H1 (cell line): ENCODE results near the gene CEP350.

Experiments used
- CBX5 ChIP-seq: fragments of 300-800, 300-1000 bp; sonication (generic); IDR thresholded peaks from 2 replicates; pipeline ENCODE4 v1.7.1; 2016; ENCODE audit warnings: antibody characterized with exemption, low read length, low read depth
- CTCF ChIP-seq, 3 experiments: IDR thresholded peaks; 1 replicate in 2 of 3; 2 replicates in 1 of 3; pipeline versions ENCODE4 v1.5.1 to v1.6.1; 2011; ENCODE audit warnings: low read length in 3 of 3, mild to moderate bottlenecking in 3 of 3, inconsistent platforms in 2 of 3, low read depth in 1 of 3, moderate library complexity in 1 of 3; ENCODE audit not compliant: insufficient read depth in 1 of 3; ENCODE audit errors: control extremely low read depth in 1 of 3
- EZH2 ChIP-seq: fragments of 200-600 bp; sonication (generic); IDR thresholded peaks from 2 replicates; pipeline ENCODE4 v1.7.1; 2012; ENCODE audit warnings: low read depth, mild to moderate bottlenecking, moderate library complexity, low read length, inconsistent platforms; ENCODE audit not compliant: severe bottlenecking
- POLR2A ChIP-seq, 2 experiments: IDR thresholded peaks; 1 replicate in 1 of 2; 2 replicates in 1 of 2; pipeline ENCODE4 v1.6.1; 2011; ENCODE audit warnings: low read depth in 2 of 2, low read length in 2 of 2, mild to moderate bottlenecking in 2 of 2; ENCODE audit errors: control extremely low read depth in 1 of 2
- RNF2 ChIP-seq: fragments of 200-900, 300-1000 bp; sonication (generic); IDR thresholded peaks from 2 replicates; pipeline ENCODE4 v1.7.1; 2016; ENCODE audit warnings: borderline replicate concordance, low read depth, mild to moderate bottlenecking, antibody characterized with exemption, low read length; ENCODE audit not compliant: poor library complexity, severe bottlenecking; ENCODE audit errors: missing control alignments
- SP1 ChIP-seq: IDR thresholded peaks from 2 replicates; pipeline ENCODE4 v1.6.1; 2011; ENCODE audit warnings: low read depth, low read length
- TCF12 ChIP-seq: IDR thresholded peaks from 2 replicates; pipeline ENCODE4 v1.6.1; 2011; ENCODE audit warnings: low read depth, mild to moderate bottlenecking, low read length

- TF ChIP-seq CTCF (IDR thresholded peaks at IDR 0.05; ENCODE audit: control extremely low read depth in 1 of 3, insufficient read depth in 1 of 3, low read depth in 1 of 3, low read length in 3 of 3) (no peak), POLR2A (IDR thresholded peaks at IDR 0.05; ENCODE audit: control extremely low read depth in 1 of 2, low read depth in 2 of 2, low read length in 2 of 2) (no peak), RNF2 (no peak), SP1 (no peak), TCF12 (no peak), EZH2 (no peak), CBX5 (no peak)
Measured at GRCh38 chr1:180003026-180003695, 48.6 kb downstream of the CEP350 start.
